Gastroesophageal sphincter (tissue), 4 donors: Measurements from ENCODE around the gene PCBP3. TPM values are rescaled to one million over a fixed set of nuclear protein-coding genes. Genes with fewer than 3 reads are reported as not detected.

Experiments
- ATAC-seq: fragments of 150-250 bp; one replicate; pipeline ENCODE4 v1.9.1; 2016; ENCODE audit warnings: mild to moderate bottlenecking, moderate library complexity
- H3K27ac ChIP-seq, 4 donors: fragments of 200-600 bp; sonication (generic) in 3 of 4; 1 replicate in 3 of 4; 2 replicates in 1 of 4; pipeline ENCODE4 v1.5.1; 2016 to 2019
- H3K27me3 ChIP-seq: fragments of 200-600 bp; sonication (generic); one replicate; pipeline ENCODE4 v1.5.1; 2019
- H3K36me3 ChIP-seq, 2 donors: fragments of 200-600 bp; sonication (generic); one replicate each; pipeline ENCODE4 v1.5.1; 2019; ENCODE audit warnings: control low read depth in 1 of 2
- H3K4me1 ChIP-seq, 3 donors: fragments of 200-600 bp; sonication (generic); 1 replicate in 2 of 3; 2 replicates in 1 of 3; pipeline ENCODE4 v1.5.1; 2016 to 2019; ENCODE audit warnings: control low read depth in 2 of 3
- H3K4me3 ChIP-seq, 2 donors: fragments of 200-600 bp; sonication (generic); one replicate each; pipeline ENCODE4 v1.5.1; 2019; ENCODE audit warnings: mild to moderate bottlenecking in 1 of 2, moderate library complexity in 1 of 2
- H3K9me3 ChIP-seq, 3 donors: fragments of 200-600 bp; sonication (generic); one replicate each; pipeline ENCODE4 v1.5.1; 2017 to 2019; ENCODE audit warnings: control low read depth in 2 of 3
- CTCF ChIP-seq, 4 experiments: fragments of 200-600 bp in 2 of 4; fragments of 450-650 bp in 2 of 4; sonication (generic) in 1 of 4; IDR thresholded peaks; one replicate each; pipeline ENCODE4 v1.5.1; 2017 to 2019; ENCODE audit warnings: antibody characterized with exemption in 4 of 4, mild to moderate bottlenecking in 2 of 4, moderate library complexity in 2 of 4
- EP300 ChIP-seq: sonication (generic); formaldehyde crosslinking; IDR thresholded peaks from one replicate; pipeline ENCODE4 v1.6.1; 2017; ENCODE audit warnings: antibody characterized with exemption, mild to moderate bottlenecking
- POLR2A ChIP-seq, 2 donors: fragments of 450-650 bp; IDR thresholded peaks; one replicate each; pipeline ENCODE4 v1.6.1; 2017; ENCODE audit warnings: antibody characterized with exemption in 2 of 2, mild to moderate bottlenecking in 2 of 2, moderate library complexity in 1 of 2
- POLR2AphosphoS5 ChIP-seq: sonication (generic); formaldehyde crosslinking; IDR thresholded peaks from one replicate; pipeline ENCODE4 v1.6.1; 2017; ENCODE audit warnings: antibody characterized with exemption
- WGBS, 2 donors: methylation state at CpG; one replicate each; pipeline ENCODE4 v1.1.5; 2018; ENCODE audit warnings: low coverage in 1 of 2; 5-methylcytosine and 5-hydroxymethylcytosine counted together
- total RNA-seq, 4 donors: library from RNA; depleted of rRNA; stranded (reverse); fragments of >200 nt; gene quantifications; one replicate each; pipeline ENCODE4 v1.1.0, GENCODE V29; 2016

The PCBP3 gene
- total RNA-seq, 4 donors from 2014 or later = 5.1 to 14.8 (median 10.4) TPM

- H3K36me3 ChIP-seq = no peaks in the 10 kb centered on the region
- H3K27ac ChIP-seq = no peak overlapping the region
- TF ChIP-seq POLR2AphosphoS5 (peak; percentile 91), EP300 (no peak)
- 25% methylated on average over 4 of the region's 33 CpGs; no CpG with 5 or more reads in 1 of the 2 donors for WGBS, 2 donors
- H3K27me3 ChIP-seq = peaks cover 37% of the 10 kb centered on the region
- H3K9me3 ChIP-seq = no peaks in the 10 kb centered on the region
- H3K4me1 ChIP-seq = peaks cover 0 to 7% (median 0%) of the 10 kb centered on the region in 3 donors
- peak; percentile 81 for ATAC-seq
- H3K4me3 ChIP-seq = peak overlapping the region in 1 of 2 donors; percentile 4
These were observed 231.3 kb downstream of the PCBP3 start for GRCh38 chr21:45874716-45875415.

- peaks cover 37% of the 10 kb centered on the region for H3K27me3 ChIP-seq
- WGBS, 2 donors = no CpG with 5 or more reads among the region's 6 CpGs
- TF ChIP-seq CTCF (IDR thresholded peaks at IDR 0.05) (no peak), EP300 (no peak), POLR2AphosphoS5 (no peak), POLR2A (IDR thresholded peaks at IDR 0.05) (no peak)
- no peaks in the 10 kb centered on the region for H3K36me3 ChIP-seq
- H3K4me1 ChIP-seq = peaks cover 0 to 7% (median 0%) of the 10 kb centered on the region in 3 donors
- ATAC-seq = no peak
- H3K9me3 ChIP-seq = no peaks in the 10 kb centered on the region
- H3K27ac ChIP-seq = no peak overlapping the region
- H3K4me3 ChIP-seq = no peak overlapping the region
These were observed 231.9 kb downstream of the PCBP3 start for GRCh38 chr21:45875416-45875760.

GRCh38 chr21:45875881-45876280, 232.4 kb downstream of the PCBP3 start:
- Histone ChIP-seq H3K36me3 (no peaks in the 10 kb centered on the region), H3K9me3 (no peaks in the 10 kb centered on the region), H3K27ac (no peak overlapping the region), H3K4me3 (no peak overlapping the region), H3K27me3 (peaks cover 36% of the 10 kb centered on the region), H3K4me1 (peaks cover 0 to 7% (median 0%) of the 10 kb centered on the region in 3 donors)
- ATAC-seq = no peak
- no CpG with 5 or more reads among the region's 12 CpGs for WGBS, 2 donors
- TF ChIP-seq EP300 (no peak), CTCF (IDR thresholded peaks at IDR 0.05) (no peak), POLR2A (IDR thresholded peaks at IDR 0.05) (no peak), POLR2AphosphoS5 (no peak)

GRCh38 chr21:45876381-45877170, 233.1 kb downstream of the PCBP3 start:
- Histone ChIP-seq H3K4me1 (peaks cover 0 to 7% (median 0%) of the 10 kb centered on the region in 3 donors), H3K9me3 (no peaks in the 10 kb centered on the region), H3K4me3 (no peak overlapping the region), H3K36me3 (no peaks in the 10 kb centered on the region), H3K27ac (no peak overlapping the region), H3K27me3 (peaks cover 29% of the 10 kb centered on the region)
- ATAC-seq = no peak
- no peak for TF ChIP-seq CTCF (IDR thresholded peaks at IDR 0.05)
- WGBS, 2 donors = 64 to 67% methylated on average over 3 to 7 of the region's 28 CpGs

- Histone ChIP-seq H3K27ac (no peak overlapping the region), H3K36me3 (no peaks in the 10 kb centered on the region), H3K4me3 (no peak overlapping the region), H3K4me1 (peaks cover 0 to 7% (median 0%) of the 10 kb centered on the region in 3 donors), H3K27me3 (peaks cover 25% of the 10 kb centered on the region), H3K9me3 (no peaks in the 10 kb centered on the region)
- no peak for TF ChIP-seq CTCF (IDR thresholded peaks at IDR 0.05)
- no peak for TF ChIP-seq POLR2A (IDR thresholded peaks at IDR 0.05)
- no peak for TF ChIP-seq POLR2AphosphoS5
- no peak for TF ChIP-seq EP300
- no peak for ATAC-seq
- 59 to 85% methylated on average over 6 of the region's 6 CpGs for WGBS, 2 donors
These were observed 233.6 kb downstream of the PCBP3 start for GRCh38 chr21:45877171-45877438.
